Measurements from ENCODE around the gene TMCO1. TPM values are rescaled to one million over a fixed set of nuclear protein-coding genes. Genes with fewer than 3 reads are reported as not detected.
A peak's percentile ranks its signal among the peaks of the same experiment; 100 is the strongest.

The TMCO1 gene
- total and polyA plus RNA-seq, 10 donors, result 23.3 to 57.9 (median 50.7) TPM

DNA sequence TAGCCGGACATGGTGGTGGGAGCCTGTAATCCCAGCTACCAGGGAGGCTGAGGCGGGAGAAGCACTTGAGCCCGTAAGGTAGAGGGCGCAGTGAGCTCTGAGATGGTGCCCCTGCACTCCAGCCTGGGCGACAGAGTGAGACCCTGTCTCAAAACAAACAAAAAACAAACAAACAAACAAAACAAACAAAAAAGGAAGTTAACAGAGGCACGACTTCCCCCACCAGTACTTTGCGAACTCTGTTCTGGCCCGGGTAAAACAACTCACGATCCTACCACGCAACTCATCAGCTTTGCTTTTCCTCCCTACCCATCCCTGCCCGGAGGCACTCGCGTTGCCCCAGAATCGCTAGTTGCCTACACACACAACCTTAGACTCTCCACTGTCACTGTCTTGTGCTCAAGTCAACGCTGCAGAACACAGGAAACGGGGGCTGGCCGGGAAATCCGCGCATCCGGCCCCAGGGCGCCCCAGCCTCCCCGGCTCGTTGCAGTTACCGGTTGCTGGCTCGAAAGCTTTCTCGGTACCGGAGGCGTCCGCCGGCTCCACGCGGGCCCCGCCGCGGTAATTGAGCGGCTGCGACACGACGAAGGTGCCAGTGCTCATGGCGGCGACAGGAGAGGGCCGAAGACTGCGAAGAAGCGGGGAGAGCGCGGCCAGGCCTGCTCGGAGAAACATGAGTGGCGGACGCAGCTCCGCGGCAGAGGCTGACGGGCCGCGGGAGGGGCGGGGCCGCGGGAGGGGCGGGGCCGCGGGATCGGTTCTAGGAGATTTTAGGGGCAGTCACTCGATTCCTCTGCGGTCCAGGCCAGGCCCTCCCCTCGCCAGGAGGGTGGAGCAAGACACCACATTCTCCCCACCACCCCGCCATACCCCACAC is 70.5 kb downstream of the TMCO1 start, which contains the start of gene ALDH9A1:
Gene ALDH9A1, minus strand, starts transcription at position 682 of the 880 bp plus-strand sequence. Its CDS starts 4 bp downstream, at position 678.
- Histone ChIP-seq H3K27ac (peak within 1 kb of the TSS; percentile 93 to 99 (median 97)), H3K4me1 (peaks cover 17 to 49% (median 34%) of the 10 kb centered on the region in 6 donors), H3K4me3 (peak within 1 kb of the TSS; percentile 62 to 91 (median 72)), H3K36me3 (peaks cover 0 to 20% (median 0%) of the 10 kb centered on the region in 6 donors), H3K9me3 (no peaks in the 10 kb centered on the region), H3K27me3 (replicated peaks in 1 of 7) (no peaks in the 10 kb centered on the region)
- TF ChIP-seq POLR2AphosphoS5 (IDR thresholded peaks at IDR 0.05), result peak; percentile 94 to 97 (median 96)
- TF ChIP-seq POLR2A (IDR thresholded peaks at IDR 0.05), result peak in 2 of 3 donors; percentile 50 to 75
- TF ChIP-seq, protein P1, sequence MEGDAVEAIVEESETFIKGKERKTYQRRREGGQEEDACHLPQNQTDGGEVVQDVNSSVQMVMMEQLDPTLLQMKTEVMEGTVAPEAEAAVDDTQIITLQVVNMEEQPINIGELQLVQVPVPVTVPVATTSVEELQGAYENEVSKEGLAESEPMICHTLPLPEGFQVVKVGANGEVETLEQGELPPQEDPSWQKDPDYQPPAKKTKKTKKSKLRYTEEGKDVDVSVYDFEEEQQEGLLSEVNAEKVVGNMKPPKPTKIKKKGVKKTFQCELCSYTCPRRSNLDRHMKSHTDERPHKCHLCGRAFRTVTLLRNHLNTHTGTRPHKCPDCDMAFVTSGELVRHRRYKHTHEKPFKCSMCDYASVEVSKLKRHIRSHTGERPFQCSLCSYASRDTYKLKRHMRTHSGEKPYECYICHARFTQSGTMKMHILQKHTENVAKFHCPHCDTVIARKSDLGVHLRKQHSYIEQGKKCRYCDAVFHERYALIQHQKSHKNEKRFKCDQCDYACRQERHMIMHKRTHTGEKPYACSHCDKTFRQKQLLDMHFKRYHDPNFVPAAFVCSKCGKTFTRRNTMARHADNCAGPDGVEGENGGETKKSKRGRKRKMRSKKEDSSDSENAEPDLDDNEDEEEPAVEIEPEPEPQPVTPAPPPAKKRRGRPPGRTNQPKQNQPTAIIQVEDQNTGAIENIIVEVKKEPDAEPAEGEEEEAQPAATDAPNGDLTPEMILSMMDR (IDR thresholded peaks at IDR 0.05 in 8 of 11, conservative IDR thresholded peaks at IDR 0.05 in 3 of 11), result peak in 7 of 11 experiments; percentile 9 to 44 (median 24)
- 0 to 1% (median 1%) methylated on average over 34 to 65 of the region's 65 CpGs for WGBS, 5 donors
- intact Hi-C loops (cut with DNase I; ENCODE audit: low total_unique reads), result loop anchor here (5.0 to 10.0 kb wide), 2 partner anchors 66 to 93 kb away; partner anchors contain the start of gene MGST3
- peak; percentile 97 for DNase-seq

DNA sequence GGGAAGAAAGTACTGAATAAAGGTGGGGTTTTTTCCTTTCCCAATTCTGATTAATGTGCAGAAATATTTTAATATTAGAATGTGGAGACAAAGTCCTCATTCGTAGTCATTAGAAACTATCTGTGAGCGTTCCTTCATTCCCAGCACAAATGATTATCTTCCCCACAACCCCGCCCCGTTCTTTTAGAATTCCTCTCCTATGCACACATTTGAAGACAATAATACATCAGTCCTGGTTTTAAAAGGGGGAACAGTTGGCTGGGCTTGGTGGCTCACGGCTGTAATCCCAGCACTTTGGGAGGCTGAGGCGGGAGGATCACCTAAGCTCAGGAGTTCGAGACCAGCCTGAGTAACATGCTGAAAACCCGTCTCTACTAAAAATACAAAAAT is 71.2 kb downstream of the TMCO1 start:
- no peaks in the 10 kb centered on the region for H3K9me3 ChIP-seq
- TF ChIP-seq POLR2AphosphoS5 (IDR thresholded peaks at IDR 0.05) (no peak), POLR2A (IDR thresholded peaks at IDR 0.05) (no peak)
- TF ChIP-seq, protein P1 (IDR thresholded peaks at IDR 0.05 in 8 of 11, conservative IDR thresholded peaks at IDR 0.05 in 3 of 11), result no peak
- peaks cover 0 to 20% (median 0%) of the 10 kb centered on the region in 6 donors for H3K36me3 ChIP-seq
- 41 to 49% (median 47%) methylated on average over 8 of the region's 8 CpGs for WGBS, 5 donors
- H3K4me3 ChIP-seq, result peak overlapping the region; percentile 62 to 91 (median 72)
- peak overlapping the region; percentile 93 to 99 (median 97) for H3K27ac ChIP-seq
- H3K27me3 ChIP-seq (replicated peaks in 1 of 7), result no peaks in the 10 kb centered on the region
- DNase-seq, result no peak
- peaks cover 17 to 49% (median 34%) of the 10 kb centered on the region in 6 donors for H3K4me1 ChIP-seq
- intact Hi-C loops (cut with DNase I; ENCODE audit: low total_unique reads), result loop anchor here (5.0 to 10.0 kb wide), 2 partner anchors 65 to 93 kb away; partner anchors contain the start of gene MGST3

DNA sequence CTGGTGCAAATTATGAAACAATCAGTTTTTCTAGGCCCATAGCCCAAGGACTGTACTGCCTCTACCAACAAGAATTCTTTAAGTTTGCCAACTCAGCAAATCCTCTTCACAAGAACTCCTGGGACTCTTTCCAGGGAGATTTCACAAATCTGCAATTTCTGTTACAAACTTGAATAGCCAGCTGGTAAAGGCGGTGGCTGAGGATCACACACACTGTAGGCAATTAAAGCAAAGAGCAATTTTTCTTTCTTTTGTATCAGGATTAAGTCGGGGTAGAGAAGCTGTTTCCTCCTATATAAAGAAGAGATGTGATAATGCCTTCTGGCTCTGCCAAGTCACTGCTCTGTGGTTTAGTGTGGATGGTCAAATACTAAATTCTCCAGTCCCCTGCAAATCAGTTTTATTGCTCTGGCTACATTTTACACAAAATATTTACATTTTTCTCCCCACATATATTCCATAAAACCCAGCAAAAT is 72.0 kb downstream of the TMCO1 start:
- intact Hi-C loops (cut with DNase I; ENCODE audit: low total_unique reads), result loop anchor here (5.0 to 10.0 kb wide), 2 partner anchors 64 to 92 kb away; partner anchors contain the start of gene MGST3
- no peaks in the 10 kb centered on the region for H3K9me3 ChIP-seq
- peaks cover 17 to 49% (median 34%) of the 10 kb centered on the region in 6 donors for H3K4me1 ChIP-seq
- 11 to 19% (median 17%) methylated on average over 2 of the region's 2 CpGs for WGBS, 5 donors
- peak overlapping the region in 5 of 8 donors; percentile 66 to 84 (median 72) for H3K4me3 ChIP-seq
- no peak for DNase-seq
- H3K36me3 ChIP-seq, result peaks cover 0 to 23% (median 0%) of the 10 kb centered on the region in 6 donors
- H3K27me3 ChIP-seq (replicated peaks in 1 of 7), result no peaks in the 10 kb centered on the region
- TF ChIP-seq, protein P1 (IDR thresholded peaks at IDR 0.05 in 8 of 11, conservative IDR thresholded peaks at IDR 0.05 in 3 of 11), result no peak
- H3K27ac ChIP-seq, result peak overlapping the region in 7 of 8 donors; percentile 51 to 99 (median 97)
